Thoracic aorta (tissue), 2 donors: Measurements from ENCODE around the gene PSENEN. TPM values are rescaled to one million over a fixed set of nuclear protein-coding genes. Genes with fewer than 3 reads are reported as not detected.

Experiments
- ATAC-seq: fragments of 150-250 bp; one replicate; pipeline ENCODE4 v1.8.0; 2017; ENCODE audit warnings: low read depth; ENCODE audit not compliant: insufficient number of reproducible peaks, low FRiP score
- DNase-seq: peaks from one replicate; pipeline ENCODE4 v3.0.0-alpha.2; 2020; ENCODE audit warnings: low spot score
- H3K27ac ChIP-seq, 2 donors: fragments of 200-600 bp; sonication (generic); 1 replicate in 1 of 2; 2 replicates in 1 of 2; pipeline ENCODE4 v1.5.1; 2016; ENCODE audit warnings: mild to moderate bottlenecking in 2 of 2, moderate library complexity in 2 of 2
- H3K27me3 ChIP-seq: fragments of 200-600 bp; sonication (generic); replicated peaks from 2 replicates; pipeline ENCODE4 v1.6.0; 2016; ENCODE audit warnings: mild to moderate bottlenecking; ENCODE audit not compliant: insufficient read depth
- H3K36me3 ChIP-seq: fragments of 200-600 bp; sonication (generic); one replicate; pipeline ENCODE4 v1.5.1; 2016
- H3K4me1 ChIP-seq, 2 donors: fragments of 200-600 bp; sonication (generic); 1 replicate in 1 of 2; 2 replicates in 1 of 2; pipeline versions ENCODE4 v1.5.1 to v1.6.0; 2016; ENCODE audit warnings: low read depth in 2 of 2, mild to moderate bottlenecking in 1 of 2; ENCODE audit not compliant: control insufficient read depth in 1 of 2
- H3K4me3 ChIP-seq: fragments of 200-600 bp; sonication (generic); 2 replicates; pipeline ENCODE4 v1.5.1; 2016; ENCODE audit warnings: mild to moderate bottlenecking
- H3K9me3 ChIP-seq: fragments of 200-600 bp; sonication (generic); 2 replicates; pipeline ENCODE4 v1.5.1; 2016
- CTCF ChIP-seq: fragments of 200-600 bp; sonication (generic); IDR thresholded peaks from one replicate; pipeline ENCODE4 v1.5.1; 2019; ENCODE audit warnings: antibody characterized with exemption
- total RNA-seq, 2 donors: library from RNA; depleted of rRNA; stranded (reverse); fragments of >200 nt; gene quantifications; one replicate each; pipeline versions ENCODE4 v1.1.0 to v1.2.3, GENCODE V29; 2016

The PSENEN gene
- total RNA-seq, 2 donors from 2014 or later, result 25.5 to 30.1 TPM

- DNase-seq (peak; percentile 91), ATAC-seq (peak; percentile 72)
- TF ChIP-seq CTCF, result peak; percentile 30
- H3K4me3 ChIP-seq, result peak overlapping the region; percentile 91
- H3K27me3 ChIP-seq, result no peaks in the 10 kb centered on the region
- H3K36me3 ChIP-seq, result peaks cover 4% of the 10 kb centered on the region
- H3K9me3 ChIP-seq, result no peaks in the 10 kb centered on the region
- peak overlapping the region; percentile 99 to 100 for H3K27ac ChIP-seq
- H3K4me1 ChIP-seq, result peaks cover 29 to 47% of the 10 kb centered on the region in 2 donors
Observed at GRCh38 chr19:35744430-35745327, 772 bp upstream of the PSENEN start.

- TF ChIP-seq CTCF, result no peak
- Histone ChIP-seq H3K9me3 (no peaks in the 10 kb centered on the region), H3K27me3 (no peaks in the 10 kb centered on the region), H3K4me3 (peak overlapping the region; percentile 91), H3K4me1 (peaks cover 31 to 46% of the 10 kb centered on the region in 2 donors), H3K27ac (peak overlapping the region; percentile 99 to 100), H3K36me3 (peaks cover 4% of the 10 kb centered on the region)
- DNase-seq, result no peak
- ATAC-seq, result no peak
Observed at GRCh38 chr19:35746087-35746462, 624 bp downstream of the PSENEN start.

- no peaks in the 10 kb centered on the region for H3K27me3 ChIP-seq
- H3K4me1 ChIP-seq, result peaks cover 31 to 45% of the 10 kb centered on the region in 2 donors
- TF ChIP-seq CTCF, result no peak
- no peaks in the 10 kb centered on the region for H3K9me3 ChIP-seq
- peak overlapping the region; percentile 91 for H3K4me3 ChIP-seq
- H3K36me3 ChIP-seq, result peaks cover 4% of the 10 kb centered on the region
- no peak for DNase-seq
- ATAC-seq, result no peak
- H3K27ac ChIP-seq, result peak overlapping the region in 1 of 2 donors; percentile 99
Observed at GRCh38 chr19:35746531-35746930, 1.1 kb downstream of the PSENEN start.

GRCh38 chr19:35748106-35749020, 2.9 kb downstream of the PSENEN start, which contains the start of gene LIN37:
Gene LIN37 (plus strand): TSS chr19:35748576. CDS start chr19:35748725, 149 bp downstream.
- peak within 1 kb of the TSS; percentile 97 for H3K4me3 ChIP-seq
- H3K27ac ChIP-seq, result peak within 1 kb of the TSS; percentile 71 to 83
- H3K9me3 ChIP-seq, result no peaks in the 10 kb centered on the region
- ATAC-seq, result peak; percentile 93
- DNase-seq, result peak; percentile 99
- H3K27me3 ChIP-seq, result no peaks in the 10 kb centered on the region
- peaks cover 31 to 45% of the 10 kb centered on the region in 2 donors for H3K4me1 ChIP-seq
- peaks cover 12% of the 10 kb centered on the region for H3K36me3 ChIP-seq
- TF ChIP-seq CTCF, result no peak

- DNase-seq (no peak), ATAC-seq (no peak)
- H3K4me1 ChIP-seq, result peaks cover 26 to 45% of the 10 kb centered on the region in 2 donors
- TF ChIP-seq CTCF, result no peak
- no peak overlapping the region for H3K27ac ChIP-seq
- no peaks in the 10 kb centered on the region for H3K27me3 ChIP-seq
- peaks cover 19% of the 10 kb centered on the region for H3K36me3 ChIP-seq
- H3K4me3 ChIP-seq, result no peak overlapping the region
- H3K9me3 ChIP-seq, result no peaks in the 10 kb centered on the region
Observed at GRCh38 chr19:35750167-35750566, 4.7 kb downstream of the PSENEN start.
